SKM-1 treated with dmso at 0.1 percent for 144 hours (cell line): ENCODE data around the gene PEAR1.

Source experiments
- DNase-seq: peaks from one replicate; lab custom pipeline; 2025; ENCODE audit not compliant: unreplicated experiment; lab: John Stamatoyannopoulos, UW

The PEAR1 gene

DNA sequence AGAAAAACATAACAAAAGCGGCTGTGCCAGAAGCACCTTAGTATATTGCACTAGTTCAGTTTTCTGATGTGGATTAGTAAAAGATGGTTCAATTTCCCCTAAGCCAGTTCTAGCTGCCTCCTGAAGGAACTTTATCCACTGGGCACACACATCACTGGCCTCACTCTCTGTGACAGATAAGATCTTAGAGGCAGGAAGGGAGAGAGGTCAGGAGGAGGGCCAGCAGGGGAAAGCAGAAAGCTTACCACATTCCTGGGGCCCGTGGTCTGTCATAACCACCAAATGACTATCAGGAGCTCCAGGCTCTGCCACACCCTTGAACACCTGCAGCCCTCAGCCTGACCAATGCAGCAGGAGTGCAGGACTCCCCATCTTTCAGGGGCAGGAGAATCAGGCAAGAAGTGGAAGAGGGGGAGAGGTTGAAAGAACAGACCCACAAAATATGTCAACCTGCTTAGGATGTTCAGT lies 64.8 kb downstream of the PEAR1 start:
- DNase-seq: no peak

DNA sequence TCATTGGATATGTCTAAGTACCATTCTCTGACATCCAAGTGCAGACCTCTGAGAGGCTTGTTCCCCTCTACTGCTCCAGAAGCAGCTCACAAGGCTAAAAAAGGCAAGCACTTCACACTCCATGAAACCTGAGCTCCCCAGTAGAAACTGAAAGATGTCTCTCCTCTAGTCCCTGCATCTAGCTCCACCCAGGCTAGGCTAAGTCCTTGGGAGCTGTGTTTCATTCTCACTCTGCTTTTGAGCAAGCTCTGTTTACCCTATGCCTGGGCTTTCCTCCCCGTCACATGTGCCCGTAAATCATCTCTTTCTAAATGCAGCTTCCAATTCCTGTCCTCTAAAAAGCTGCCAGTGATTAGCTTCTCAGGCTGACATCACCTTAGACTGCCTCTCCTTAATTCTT lies 65.9 kb downstream of the PEAR1 start:
- no peak for DNase-seq

DNA sequence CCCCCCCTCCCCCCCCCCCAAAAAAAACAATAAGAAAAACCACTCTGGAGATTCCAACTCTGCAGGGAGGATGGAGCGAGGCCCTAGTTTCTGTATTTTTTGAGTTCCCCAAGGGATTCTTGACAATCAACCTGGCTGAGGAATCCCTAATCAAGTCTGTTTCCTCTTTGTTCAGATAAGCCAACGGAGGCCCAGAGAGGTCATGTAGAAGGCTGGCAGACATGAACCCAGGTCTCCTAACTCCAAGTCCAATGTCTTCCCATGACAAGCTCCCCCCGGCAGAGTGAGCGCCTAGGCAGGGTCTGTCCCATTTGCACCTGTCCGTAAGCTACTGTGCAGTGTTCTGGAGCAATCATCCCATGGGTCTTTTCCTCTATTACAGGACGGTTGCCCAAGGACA lies 66.4 kb downstream of the PEAR1 start:
- DNase-seq: no peak

DNA sequence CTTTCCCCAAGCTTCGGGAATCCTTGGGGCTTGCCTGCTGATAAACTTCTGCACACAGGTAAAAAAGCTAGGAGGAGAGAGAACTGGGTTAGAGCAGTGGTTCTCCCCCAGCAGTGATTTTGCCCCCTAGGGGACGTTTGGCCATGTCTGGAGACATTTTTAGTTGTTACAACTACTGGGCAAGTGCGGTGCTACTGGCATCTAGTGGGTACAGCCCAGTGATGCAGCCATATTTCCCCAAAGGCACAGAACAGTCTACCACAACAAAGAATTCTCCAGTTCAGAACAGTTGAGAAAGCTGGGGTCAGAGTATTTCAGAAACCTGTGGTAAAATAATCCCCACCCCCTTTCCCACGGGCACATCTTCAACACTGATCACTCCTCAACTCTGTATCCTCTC lies 68.2 kb downstream of the PEAR1 start:
- no peak for DNase-seq

DNA sequence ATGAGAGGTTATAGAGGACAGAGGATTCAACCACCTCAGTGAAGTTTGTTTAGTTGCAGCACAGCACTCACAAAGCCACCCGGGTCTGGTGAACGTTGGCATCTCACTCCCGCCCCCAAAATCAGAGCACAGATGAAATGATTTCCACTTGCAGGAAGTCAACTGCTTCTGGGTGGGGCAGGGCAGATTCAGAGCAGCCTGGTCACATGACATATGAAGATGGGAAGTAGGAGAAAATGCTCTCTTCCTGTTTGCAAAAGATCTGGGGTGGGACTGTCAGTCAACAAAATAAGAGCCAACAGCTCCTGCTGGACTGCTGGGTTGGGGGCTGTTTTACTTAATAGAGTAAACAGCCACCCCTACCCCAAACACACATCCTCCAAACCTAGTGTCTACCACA lies 70.1 kb downstream of the PEAR1 start:
- DNase-seq: peak; percentile 42

DNA sequence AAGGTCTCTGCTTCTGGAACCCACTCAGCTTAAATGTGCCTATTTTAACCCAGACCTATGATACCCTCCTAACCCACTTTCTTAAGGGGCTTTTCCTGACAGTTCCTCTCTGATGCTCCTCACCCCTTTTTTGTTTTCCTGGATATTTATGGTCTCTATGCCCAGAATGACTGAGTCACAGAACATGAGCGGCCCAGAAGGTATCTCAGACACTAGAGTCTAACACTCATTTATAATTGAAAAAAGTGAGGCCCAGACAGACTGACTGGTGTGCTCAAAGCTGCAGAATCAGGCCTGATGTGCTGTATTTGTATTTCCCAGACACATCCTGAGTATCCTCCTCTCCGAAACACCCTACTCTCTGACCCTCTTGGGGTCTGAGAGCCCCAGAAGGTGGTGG lies 70.9 kb downstream of the PEAR1 start:
- no peak for DNase-seq
